MM.1S (cell line): ENCODE results near the gene S100A8.

Source experiments
- EZH2phosphoT487 ChIP-seq: fragments of 300-600 bp; sonication (generic); IDR thresholded peaks from 2 replicates; pipeline ENCODE4 v1.6.1; 2018; ENCODE audit warnings: antibody characterized with exemption, low read length
- TF ChIP-seq, protein P1 (sequence below): fragments of 300-600 bp; sonication (generic); IDR thresholded peaks from 2 replicates; pipeline ENCODE4 v1.5.1; 2016; ENCODE audit warnings: antibody characterized with exemption, low read length, mixed read lengths

DNA sequence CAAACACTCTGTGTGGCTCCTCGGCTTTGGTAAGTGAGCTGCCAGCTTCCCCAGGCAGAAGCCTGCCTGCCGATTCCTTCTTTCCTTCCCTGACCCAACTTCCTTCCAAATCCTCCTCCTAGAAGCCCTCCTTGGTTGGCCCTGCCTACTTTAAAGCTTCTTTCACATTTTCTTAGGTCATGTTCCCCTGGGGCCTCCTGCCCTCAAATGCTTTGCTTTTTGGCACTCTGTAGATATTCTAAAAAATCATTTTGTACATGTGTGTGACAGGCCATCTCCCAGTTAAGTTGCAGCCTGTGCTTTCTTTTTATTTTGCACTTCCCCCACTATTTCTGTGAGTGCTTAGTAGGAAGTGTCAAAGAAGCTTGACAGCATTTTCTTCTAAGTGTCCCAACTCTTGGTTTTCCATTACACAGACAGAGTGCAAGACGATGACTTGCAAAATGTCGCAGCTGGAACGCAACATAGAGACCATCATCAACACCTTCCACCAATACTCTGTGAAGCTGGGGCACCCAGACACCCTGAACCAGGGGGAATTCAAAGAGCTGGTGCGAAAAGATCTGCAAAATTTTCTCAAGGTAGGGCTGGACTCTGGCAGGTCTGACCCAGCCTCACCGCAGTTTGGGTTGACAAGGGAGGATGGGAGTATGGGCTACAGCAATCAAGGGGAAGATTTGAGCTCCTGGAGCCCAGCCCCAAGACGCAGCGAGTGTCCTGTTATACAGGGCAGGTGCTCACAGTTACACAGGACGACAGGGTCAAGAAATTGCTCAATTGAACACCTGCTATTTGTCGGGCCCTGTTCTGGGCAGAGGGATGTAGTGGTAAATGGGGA, 32.8 kb downstream of the S100A8 start, which contains the start of gene S100A9:
- TF ChIP-seq, protein P1, sequence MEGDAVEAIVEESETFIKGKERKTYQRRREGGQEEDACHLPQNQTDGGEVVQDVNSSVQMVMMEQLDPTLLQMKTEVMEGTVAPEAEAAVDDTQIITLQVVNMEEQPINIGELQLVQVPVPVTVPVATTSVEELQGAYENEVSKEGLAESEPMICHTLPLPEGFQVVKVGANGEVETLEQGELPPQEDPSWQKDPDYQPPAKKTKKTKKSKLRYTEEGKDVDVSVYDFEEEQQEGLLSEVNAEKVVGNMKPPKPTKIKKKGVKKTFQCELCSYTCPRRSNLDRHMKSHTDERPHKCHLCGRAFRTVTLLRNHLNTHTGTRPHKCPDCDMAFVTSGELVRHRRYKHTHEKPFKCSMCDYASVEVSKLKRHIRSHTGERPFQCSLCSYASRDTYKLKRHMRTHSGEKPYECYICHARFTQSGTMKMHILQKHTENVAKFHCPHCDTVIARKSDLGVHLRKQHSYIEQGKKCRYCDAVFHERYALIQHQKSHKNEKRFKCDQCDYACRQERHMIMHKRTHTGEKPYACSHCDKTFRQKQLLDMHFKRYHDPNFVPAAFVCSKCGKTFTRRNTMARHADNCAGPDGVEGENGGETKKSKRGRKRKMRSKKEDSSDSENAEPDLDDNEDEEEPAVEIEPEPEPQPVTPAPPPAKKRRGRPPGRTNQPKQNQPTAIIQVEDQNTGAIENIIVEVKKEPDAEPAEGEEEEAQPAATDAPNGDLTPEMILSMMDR, result no peak
- no peak for TF ChIP-seq EZH2phosphoT487
